ENCODE results near the gene DOCK2.

The DOCK2 gene

GRCh38 chr5:169606279-169606678 is 30.8 kb upstream of the DOCK2 start:
- ATAC-seq (ENCODE audit: insufficient read depth, low read depth) (no peak), DNase-seq (no peak)
- Histone ChIP-seq H3K9me3 (ENCODE audit: insufficient read depth, low read length, severe bottlenecking) (peaks cover 5% of the 10 kb centered on the region), H3K36me3 (ENCODE audit: insufficient read depth, low read length) (peaks cover 36% of the 10 kb centered on the region), H3K27me3 (ENCODE audit: insufficient read depth, low read length, poor library complexity) (peaks cover 4% of the 10 kb centered on the region), H3K4me2 (ENCODE audit: insufficient read depth, low read length) (no peak overlapping the region), H3K4me1 (ENCODE audit: insufficient read depth, low read length) (no peaks in the 10 kb centered on the region), H3K79me2 (ENCODE audit: insufficient read depth, low read length) (no peaks in the 10 kb centered on the region), H3K9ac (ENCODE audit: low read depth, low read length) (no peak overlapping the region), H4K20me1 (ENCODE audit: insufficient read depth, low read length) (no peaks in the 10 kb centered on the region; the same call in 1 of the 2 replicates), H2AFZ (ENCODE audit: low read depth, low read length) (no peak overlapping the region), H3K27ac (ENCODE audit: low read length) (no peak overlapping the region), H3K4me3 (ENCODE audit: low read depth in 1 of 2, low read length in 2 of 2) (no peak overlapping the region)
- TF ChIP-seq EZH2 (IDR thresholded peaks at IDR 0.05; ENCODE audit: borderline replicate concordance, low read depth, low read length, severe bottlenecking), result no peak
- no peak for TF ChIP-seq CTCF (IDR thresholded peaks at IDR 0.05; ENCODE audit: borderline replicate concordance, extremely low read depth, low read length, poor library complexity, severe bottlenecking)

- TF ChIP-seq CTCF (IDR thresholded peaks at IDR 0.05; ENCODE audit: borderline replicate concordance, extremely low read depth, low read length, poor library complexity, severe bottlenecking) (no peak), EZH2 (IDR thresholded peaks at IDR 0.05; ENCODE audit: borderline replicate concordance, low read depth, low read length, severe bottlenecking) (no peak)
- Histone ChIP-seq H3K36me3 (ENCODE audit: insufficient read depth, low read length) (peaks cover 20% of the 10 kb centered on the region), H2AFZ (ENCODE audit: low read depth, low read length) (no peak overlapping the region), H3K79me2 (ENCODE audit: insufficient read depth, low read length) (no peaks in the 10 kb centered on the region), H3K9me3 (ENCODE audit: insufficient read depth, low read length, severe bottlenecking) (peaks cover 5% of the 10 kb centered on the region), H3K9ac (ENCODE audit: low read depth, low read length) (no peak overlapping the region), H3K4me2 (ENCODE audit: insufficient read depth, low read length) (no peak overlapping the region), H3K4me1 (ENCODE audit: insufficient read depth, low read length) (no peaks in the 10 kb centered on the region), H3K27me3 (ENCODE audit: insufficient read depth, low read length, poor library complexity) (peaks cover 4% of the 10 kb centered on the region), H4K20me1 (ENCODE audit: insufficient read depth, low read length) (no peaks in the 10 kb centered on the region; the same call in 1 of the 2 replicates), H3K27ac (ENCODE audit: low read length) (no peak overlapping the region), H3K4me3 (ENCODE audit: low read depth in 1 of 2, low read length in 2 of 2) (no peak overlapping the region)
- no peak for ATAC-seq (ENCODE audit: insufficient read depth, low read depth)
- DNase-seq, result no peak
Measured at GRCh38 chr5:169607882-169608281, 29.2 kb upstream of the DOCK2 start.

- ATAC-seq (ENCODE audit: insufficient read depth, low read depth) (no peak), DNase-seq (no peak)
- H4K20me1 ChIP-seq (ENCODE audit: insufficient read depth, low read length), result no peaks in the 10 kb centered on the region
- H3K9ac ChIP-seq (ENCODE audit: low read depth, low read length), result no peak overlapping the region
- no peaks in the 10 kb centered on the region for H3K79me2 ChIP-seq (ENCODE audit: insufficient read depth, low read length)
- peaks cover 1% of the 10 kb centered on the region; the same call in 1 of the 2 replicates for H3K36me3 ChIP-seq (ENCODE audit: insufficient read depth, low read length)
- H3K27me3 ChIP-seq (ENCODE audit: insufficient read depth, low read length, poor library complexity), result peaks cover 4% of the 10 kb centered on the region
- TF ChIP-seq CTCF (IDR thresholded peaks at IDR 0.05; ENCODE audit: borderline replicate concordance, extremely low read depth, low read length, poor library complexity, severe bottlenecking) (no peak), EZH2 (IDR thresholded peaks at IDR 0.05; ENCODE audit: borderline replicate concordance, low read depth, low read length, severe bottlenecking) (no peak)
- H3K4me1 ChIP-seq (ENCODE audit: insufficient read depth, low read length), result no peaks in the 10 kb centered on the region
- no peak overlapping the region for H3K27ac ChIP-seq (ENCODE audit: low read length)
- H2AFZ ChIP-seq (ENCODE audit: low read depth, low read length), result no peak overlapping the region
- H3K4me2 ChIP-seq (ENCODE audit: insufficient read depth, low read length), result no peak overlapping the region
- H3K4me3 ChIP-seq (ENCODE audit: low read depth in 1 of 2, low read length in 2 of 2), result no peak overlapping the region
- peaks cover 5% of the 10 kb centered on the region for H3K9me3 ChIP-seq (ENCODE audit: insufficient read depth, low read length, severe bottlenecking)
Measured at GRCh38 chr5:169609716-169610115, 27.4 kb upstream of the DOCK2 start.

- no peaks in the 10 kb centered on the region for H3K36me3 ChIP-seq (ENCODE audit: insufficient read depth, low read length)
- no peak overlapping the region for H3K4me3 ChIP-seq (ENCODE audit: low read depth in 1 of 2, low read length in 2 of 2)
- H3K9ac ChIP-seq (ENCODE audit: low read depth, low read length), result no peak overlapping the region
- H4K20me1 ChIP-seq (ENCODE audit: insufficient read depth, low read length), result no peaks in the 10 kb centered on the region
- peaks cover 4% of the 10 kb centered on the region for H3K27me3 ChIP-seq (ENCODE audit: insufficient read depth, low read length, poor library complexity)
- no peaks in the 10 kb centered on the region for H3K4me1 ChIP-seq (ENCODE audit: insufficient read depth, low read length)
- no peak overlapping the region for H3K4me2 ChIP-seq (ENCODE audit: insufficient read depth, low read length)
- H3K9me3 ChIP-seq (ENCODE audit: insufficient read depth, low read length, severe bottlenecking), result peaks cover 5% of the 10 kb centered on the region
- no peaks in the 10 kb centered on the region for H3K79me2 ChIP-seq (ENCODE audit: insufficient read depth, low read length)
- DNase-seq (no peak), ATAC-seq (ENCODE audit: insufficient read depth, low read depth) (no peak)
- H2AFZ ChIP-seq (ENCODE audit: low read depth, low read length), result no peak overlapping the region
- TF ChIP-seq EZH2 (IDR thresholded peaks at IDR 0.05; ENCODE audit: borderline replicate concordance, low read depth, low read length, severe bottlenecking) (no peak), CTCF (IDR thresholded peaks at IDR 0.05; ENCODE audit: borderline replicate concordance, extremely low read depth, low read length, poor library complexity, severe bottlenecking) (no peak)
- H3K27ac ChIP-seq (ENCODE audit: low read length), result no peak overlapping the region
Measured at GRCh38 chr5:169610606-169611005, 26.5 kb upstream of the DOCK2 start.
